K562 (cell line): ENCODE results near the gene KIAA0319L. TPM values are rescaled to one million over a fixed set of nuclear protein-coding genes. Genes with fewer than 3 reads are reported as not detected.

ENCODE experiments used
- polyA plus RNA-seq, 8 experiments: library from polyadenylated mRNA; depleted of rRNA in 4 of 8; stranded (reverse) in 5 of 8; unstranded in 3 of 8; fragments of >200 nt; fragmentation: Nextera tagmentation in 2 of 8; fragmentation: Illumina TruSeq in 1 of 8; extraction: Ambion mirVana in 2 of 8; extraction: Trizol in 1 of 8; gene quantifications; 2 replicates each; pipeline versions ENCODE4 v1.2.1 to v1.2.3, GENCODE V29; 2011 to 2014; ENCODE audit warnings: inconsistent platforms in 1 of 8, missing spikeins in 1 of 8
- total RNA-seq, 7 experiments: library from RNA; depleted of rRNA in 6 of 7; stranded (reverse); fragments of >200 nt in 6 of 7; fragmentation: Illumina TruSeq in 2 of 7; extraction: Trizol in 2 of 7; gene quantifications; 2 replicates each; pipeline versions ENCODE4 v1.2.1 to v1.2.3, GENCODE V29; 2011 to 2021; ENCODE audit warnings: low replicate concordance in 1 of 7
- TF ChIP-seq, protein P1 (sequence below): sonication (generic); formaldehyde crosslinking; IDR thresholded peaks from 2 replicates; pipeline ENCODE4 v1.8.0; 2023; ENCODE audit warnings: missing genetic modification reagents, mild to moderate bottlenecking, borderline replicate concordance
- TF ChIP-seq, protein P2 (sequence below): fragments of 200-800 bp; sonication (Bioruptor generic); IDR thresholded peaks from 2 replicates; pipeline ENCODE4 v1.6.1; 2017; ENCODE audit warnings: missing genetic modification characterization, missing compliant biosample characterization
- TF ChIP-seq, protein P3 (sequence below), 2 experiments: IDR thresholded peaks in 1 of 2; conservative IDR thresholded peaks in 1 of 2; 2 replicates each; pipeline ENCODE4 v1.6.1; 2016; ENCODE audit warnings: low read depth in 2 of 2, mild to moderate bottlenecking in 1 of 2, missing compliant biosample characterization in 1 of 2, missing genetic modification characterization in 1 of 2, moderate library complexity in 1 of 2

The KIAA0319L gene
- total and polyA plus RNA-seq, 9 of the 15 experiments (the other 6 are each of a cell fraction or from before 2014, with no cell fraction given) = 2.4 to 51.7 (median 27.4) TPM

DNA sequence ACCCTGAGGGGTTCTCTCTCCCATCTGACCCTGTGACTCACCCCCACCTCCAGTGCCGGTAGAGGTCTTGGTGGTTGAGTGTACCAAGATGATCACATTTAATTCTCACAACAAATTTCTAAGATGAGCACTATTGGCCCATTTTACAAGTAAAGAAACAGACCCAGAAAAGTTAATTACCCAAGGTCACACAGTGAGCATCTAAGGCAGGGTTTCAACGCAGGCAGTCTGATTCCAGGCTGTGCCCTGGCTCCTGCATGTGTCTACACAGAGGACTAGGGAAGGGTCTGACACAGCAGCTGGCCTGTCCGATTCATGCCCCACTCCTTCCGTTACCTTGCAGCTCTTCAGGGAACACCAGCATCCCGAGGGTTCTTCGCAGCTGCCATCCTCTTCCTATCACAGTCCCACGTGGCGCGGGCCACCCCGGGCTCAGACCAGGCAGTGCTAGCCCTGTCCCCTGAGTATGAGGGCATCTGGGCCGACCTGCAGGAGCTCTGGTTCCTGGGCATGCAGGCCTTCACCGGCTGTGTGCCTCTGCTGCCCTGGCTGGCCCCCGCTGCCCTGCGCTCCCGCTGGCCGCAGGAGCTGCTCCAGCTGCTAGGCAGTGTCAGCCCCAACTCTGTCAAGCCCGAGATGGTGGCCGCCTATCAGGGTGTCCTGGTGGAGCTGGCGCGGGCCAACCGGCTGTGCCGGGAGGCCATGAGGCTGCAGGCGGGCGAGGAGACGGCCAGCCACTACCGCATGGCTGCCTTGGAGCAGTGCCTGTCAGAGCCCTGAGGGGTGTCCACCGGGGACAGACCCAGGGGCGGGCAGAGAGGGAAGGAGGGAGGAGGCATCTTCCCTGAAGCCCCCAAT, 7.9 kb upstream of the KIAA0319L start (continued):
- TF ChIP-seq, protein P1, sequence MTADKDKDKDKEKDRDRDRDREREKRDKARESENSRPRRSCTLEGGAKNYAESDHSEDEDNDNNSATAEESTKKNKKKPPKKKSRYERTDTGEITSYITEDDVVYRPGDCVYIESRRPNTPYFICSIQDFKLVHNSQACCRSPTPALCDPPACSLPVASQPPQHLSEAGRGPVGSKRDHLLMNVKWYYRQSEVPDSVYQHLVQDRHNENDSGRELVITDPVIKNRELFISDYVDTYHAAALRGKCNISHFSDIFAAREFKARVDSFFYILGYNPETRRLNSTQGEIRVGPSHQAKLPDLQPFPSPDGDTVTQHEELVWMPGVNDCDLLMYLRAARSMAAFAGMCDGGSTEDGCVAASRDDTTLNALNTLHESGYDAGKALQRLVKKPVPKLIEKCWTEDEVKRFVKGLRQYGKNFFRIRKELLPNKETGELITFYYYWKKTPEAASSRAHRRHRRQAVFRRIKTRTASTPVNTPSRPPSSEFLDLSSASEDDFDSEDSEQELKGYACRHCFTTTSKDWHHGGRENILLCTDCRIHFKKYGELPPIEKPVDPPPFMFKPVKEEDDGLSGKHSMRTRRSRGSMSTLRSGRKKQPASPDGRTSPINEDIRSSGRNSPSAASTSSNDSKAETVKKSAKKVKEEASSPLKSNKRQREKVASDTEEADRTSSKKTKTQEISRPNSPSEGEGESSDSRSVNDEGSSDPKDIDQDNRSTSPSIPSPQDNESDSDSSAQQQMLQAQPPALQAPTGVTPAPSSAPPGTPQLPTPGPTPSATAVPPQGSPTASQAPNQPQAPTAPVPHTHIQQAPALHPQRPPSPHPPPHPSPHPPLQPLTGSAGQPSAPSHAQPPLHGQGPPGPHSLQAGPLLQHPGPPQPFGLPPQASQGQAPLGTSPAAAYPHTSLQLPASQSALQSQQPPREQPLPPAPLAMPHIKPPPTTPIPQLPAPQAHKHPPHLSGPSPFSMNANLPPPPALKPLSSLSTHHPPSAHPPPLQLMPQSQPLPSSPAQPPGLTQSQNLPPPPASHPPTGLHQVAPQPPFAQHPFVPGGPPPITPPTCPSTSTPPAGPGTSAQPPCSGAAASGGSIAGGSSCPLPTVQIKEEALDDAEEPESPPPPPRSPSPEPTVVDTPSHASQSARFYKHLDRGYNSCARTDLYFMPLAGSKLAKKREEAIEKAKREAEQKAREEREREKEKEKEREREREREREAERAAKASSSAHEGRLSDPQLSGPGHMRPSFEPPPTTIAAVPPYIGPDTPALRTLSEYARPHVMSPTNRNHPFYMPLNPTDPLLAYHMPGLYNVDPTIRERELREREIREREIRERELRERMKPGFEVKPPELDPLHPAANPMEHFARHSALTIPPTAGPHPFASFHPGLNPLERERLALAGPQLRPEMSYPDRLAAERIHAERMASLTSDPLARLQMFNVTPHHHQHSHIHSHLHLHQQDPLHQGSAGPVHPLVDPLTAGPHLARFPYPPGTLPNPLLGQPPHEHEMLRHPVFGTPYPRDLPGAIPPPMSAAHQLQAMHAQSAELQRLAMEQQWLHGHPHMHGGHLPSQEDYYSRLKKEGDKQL (CRISPR knock-in tag) = no peak
- TF ChIP-seq, protein P2, sequence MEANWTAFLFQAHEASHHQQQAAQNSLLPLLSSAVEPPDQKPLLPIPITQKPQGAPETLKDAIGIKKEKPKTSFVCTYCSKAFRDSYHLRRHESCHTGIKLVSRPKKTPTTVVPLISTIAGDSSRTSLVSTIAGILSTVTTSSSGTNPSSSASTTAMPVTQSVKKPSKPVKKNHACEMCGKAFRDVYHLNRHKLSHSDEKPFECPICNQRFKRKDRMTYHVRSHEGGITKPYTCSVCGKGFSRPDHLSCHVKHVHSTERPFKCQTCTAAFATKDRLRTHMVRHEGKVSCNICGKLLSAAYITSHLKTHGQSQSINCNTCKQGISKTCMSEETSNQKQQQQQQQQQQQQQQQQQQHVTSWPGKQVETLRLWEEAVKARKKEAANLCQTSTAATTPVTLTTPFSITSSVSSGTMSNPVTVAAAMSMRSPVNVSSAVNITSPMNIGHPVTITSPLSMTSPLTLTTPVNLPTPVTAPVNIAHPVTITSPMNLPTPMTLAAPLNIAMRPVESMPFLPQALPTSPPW (CRISPR knock-in tag) = no peak
- TF ChIP-seq, protein P3, sequence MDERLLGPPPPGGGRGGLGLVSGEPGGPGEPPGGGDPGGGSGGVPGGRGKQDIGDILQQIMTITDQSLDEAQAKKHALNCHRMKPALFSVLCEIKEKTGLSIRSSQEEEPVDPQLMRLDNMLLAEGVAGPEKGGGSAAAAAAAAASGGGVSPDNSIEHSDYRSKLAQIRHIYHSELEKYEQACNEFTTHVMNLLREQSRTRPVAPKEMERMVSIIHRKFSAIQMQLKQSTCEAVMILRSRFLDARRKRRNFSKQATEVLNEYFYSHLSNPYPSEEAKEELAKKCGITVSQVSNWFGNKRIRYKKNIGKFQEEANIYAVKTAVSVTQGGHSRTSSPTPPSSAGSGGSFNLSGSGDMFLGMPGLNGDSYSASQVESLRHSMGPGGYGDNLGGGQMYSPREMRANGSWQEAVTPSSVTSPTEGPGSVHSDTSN (CRISPR knock-in tag; IDR thresholded peaks at IDR 0.05; ENCODE audit: low read depth) = no peak
- TF ChIP-seq, protein P3 (tag; conservative IDR thresholded peaks at IDR 0.05; ENCODE audit: low read depth) = no peak
